Measurements from ENCODE around the gene ADAMTS14.

The ADAMTS14 gene

DNA sequence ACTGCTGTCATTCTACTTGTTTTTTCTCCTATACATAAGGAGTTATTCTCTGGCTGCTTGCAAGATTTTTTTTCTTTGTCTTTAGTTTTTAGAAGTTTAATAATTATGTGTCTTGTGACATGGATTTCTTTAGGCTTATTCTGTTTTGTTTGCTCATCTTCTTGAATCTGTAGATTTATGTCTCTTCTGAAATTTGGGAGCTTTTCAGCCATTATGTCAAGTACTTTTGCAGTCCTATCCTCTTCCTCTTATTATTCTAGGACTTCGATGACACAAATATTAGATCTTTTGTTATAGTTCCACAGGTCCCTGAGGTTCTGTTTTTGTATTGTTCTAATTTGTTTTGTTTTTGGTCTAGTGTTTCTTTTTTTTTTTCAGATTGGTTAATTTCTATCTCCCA, 129.5 kb downstream of the ADAMTS14 start:
- no peak for DNase-seq

DNA sequence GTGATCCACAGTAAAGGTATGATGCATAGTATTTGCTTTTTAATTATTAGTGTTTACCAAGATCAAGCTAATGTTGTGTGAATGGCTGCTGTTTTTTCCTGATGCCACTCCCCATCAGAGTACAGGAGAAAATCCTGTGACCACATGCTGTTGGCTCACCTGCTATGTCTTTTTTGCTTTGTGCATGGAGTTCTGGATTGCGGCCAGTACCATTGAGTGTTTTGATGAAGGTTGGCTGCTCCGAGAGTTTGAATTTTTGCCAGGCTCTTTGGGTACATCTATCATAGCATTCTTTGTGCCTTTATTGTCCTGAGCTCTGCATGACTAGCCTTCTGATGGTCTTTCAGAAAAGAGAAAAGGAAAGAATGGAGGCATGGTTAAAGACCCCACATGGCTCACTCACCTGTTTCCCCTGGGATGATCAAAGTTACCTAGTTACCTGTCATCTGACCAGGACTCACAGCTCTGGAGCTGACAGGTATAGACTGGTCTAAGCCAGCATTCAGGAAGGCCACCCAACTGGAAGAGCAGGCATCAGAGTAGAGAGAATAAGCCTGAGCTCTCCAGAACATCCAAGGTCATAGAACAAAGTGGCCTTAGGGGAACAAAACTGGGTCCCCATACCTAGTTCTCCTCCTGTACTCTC, 131.6 kb downstream of the ADAMTS14 start:
- DNase-seq, result peak; percentile 67

DNA sequence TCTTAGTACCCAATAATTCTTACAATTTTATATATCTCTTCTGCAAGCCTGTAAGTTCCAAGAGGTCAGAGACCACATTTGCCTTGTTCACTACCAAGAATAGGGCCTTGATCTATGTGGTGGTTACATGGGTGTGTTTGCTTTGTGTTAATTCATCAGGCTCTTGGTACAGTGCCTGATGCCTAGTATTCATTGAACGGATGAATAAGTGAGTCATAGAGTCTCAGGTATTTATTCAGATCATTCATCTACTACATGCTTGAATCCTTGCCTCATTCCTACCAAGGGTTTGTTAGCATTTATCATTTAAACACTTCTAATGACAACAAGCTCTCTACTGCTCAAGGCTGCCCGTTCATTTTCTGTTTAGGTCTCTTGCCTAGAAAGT, 132.1 kb downstream of the ADAMTS14 start:
- DNase-seq, result no peak

GRCh38 chr10:70805619-70806215, 133.4 kb downstream of the ADAMTS14 start:
- no peak for DNase-seq

DNA sequence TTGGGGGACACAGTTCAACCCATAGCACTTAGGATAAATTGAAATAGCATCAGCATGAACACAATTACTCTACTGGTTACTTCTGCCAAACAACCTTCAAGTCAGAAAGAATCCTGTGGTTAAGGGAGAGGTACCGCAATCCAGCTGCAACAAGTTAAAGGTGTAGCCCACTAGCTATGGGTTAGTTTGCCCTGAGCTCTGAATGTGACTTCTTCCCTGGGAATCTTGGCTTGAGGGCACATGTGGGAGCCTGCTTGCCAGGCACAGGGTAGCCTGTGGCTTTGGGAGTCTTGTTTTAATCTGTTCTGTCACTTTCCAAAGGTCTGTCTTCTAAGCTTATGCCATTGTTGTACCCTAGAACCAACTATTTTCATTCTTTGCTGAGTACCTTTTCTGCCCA, 134.5 kb downstream of the ADAMTS14 start:
- DNase-seq, result no peak

- no peak for DNase-seq
Measured at GRCh38 chr10:70807556-70807955, 135.2 kb downstream of the ADAMTS14 start.

DNA sequence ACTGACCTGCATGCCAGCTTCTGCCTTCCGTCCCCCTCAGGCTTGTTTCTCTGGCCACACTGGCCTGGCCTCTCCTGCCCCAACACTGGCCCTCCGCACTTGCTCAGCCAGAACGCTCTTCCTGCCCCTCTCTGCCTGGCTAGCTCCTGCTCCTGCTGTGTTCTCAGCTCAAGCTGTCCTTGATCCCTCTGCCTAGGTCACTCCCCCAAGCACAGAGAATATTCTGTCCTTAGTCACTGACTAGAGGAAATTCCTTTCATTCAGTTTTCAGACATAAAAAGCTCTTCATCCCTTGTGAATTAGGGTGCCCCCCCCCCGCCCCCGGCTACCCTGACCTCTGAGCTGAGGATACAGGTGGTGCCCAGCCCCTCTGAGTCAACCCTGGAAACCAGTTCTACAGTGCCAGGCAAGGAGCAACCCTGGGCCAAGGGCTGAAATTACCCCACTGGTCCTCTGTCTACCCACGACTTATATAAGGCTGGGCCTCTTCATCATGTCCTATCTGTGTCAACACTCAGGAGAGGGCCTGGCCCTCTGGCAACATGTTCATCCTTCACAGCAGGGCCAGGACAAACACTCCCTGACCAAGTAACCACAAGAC, 136.8 kb downstream of the ADAMTS14 start:
- DNase-seq, result no peak

GRCh38 chr10:70809726-70810125, 137.4 kb downstream of the ADAMTS14 start:
- DNase-seq, result no peak

GRCh38 chr10:70810967-70811366, 138.7 kb downstream of the ADAMTS14 start:
- no peak for DNase-seq

DNA sequence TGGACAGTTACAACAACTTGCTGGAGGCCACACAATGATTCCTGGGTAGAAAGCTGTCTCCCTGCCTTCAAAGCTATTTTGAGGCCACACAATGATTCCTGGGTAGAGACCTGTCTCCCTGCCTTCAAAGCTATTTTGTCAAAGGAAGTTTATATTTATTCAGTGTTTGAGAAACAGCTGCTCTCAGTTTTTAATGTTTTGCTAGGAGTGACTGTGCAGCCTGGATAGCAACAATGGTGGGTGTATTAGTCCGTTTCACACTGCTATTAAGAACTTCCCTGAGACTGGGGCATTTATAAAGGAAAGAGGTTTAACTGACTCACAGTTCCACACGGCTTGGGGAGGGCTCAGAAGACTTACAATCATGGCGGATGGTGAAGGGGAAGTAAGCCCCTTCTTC, 139.6 kb downstream of the ADAMTS14 start:
- DNase-seq, result no peak

Measured in NCI-H2107 (cell line).